PC-3 (cell line): ENCODE measurements around the gene KIN. TPM values are rescaled to one million over a fixed set of nuclear protein-coding genes. Genes with fewer than 3 reads are reported as not detected.
"Not testable (repeated sequence)": the region's sequence is repeated elsewhere in the genome, so short reads cannot be mapped to it uniquely, and the experiment has no call there.

Experiments used
- ATAC-seq: fragments of 200-7000 bp; cut with Tn5 transposase; 2 replicates; pipeline ENCODE4 v1.9.1; 2020; ENCODE audit warnings: mild to moderate bottlenecking, moderate library complexity
- BruUV-seq: library from RNA; stranded (reverse); fragments of 400-500 nt; replicated peaks from 2 replicates; lab custom pipeline; 2021; lab: Mats Ljungman, UMichigan
- CTCF ChIA-PET: fragments of 300-600 bp; sonication (Branson Sonifier 250); formaldehyde crosslinking; loops from one replicate; lab custom pipeline; 2022; ENCODE audit warnings: antibody characterized with exemption; lab: Charles Lee
- POLR2A ChIA-PET: fragments of 300-600 bp; sonication (Branson Sonifier 250); formaldehyde crosslinking; loops from one replicate; lab custom pipeline; 2022; ENCODE audit warnings: antibody characterized with exemption; ENCODE audit not compliant: unreplicated experiment; lab: Charles Lee
- DNase-seq: peaks from one replicate; pipeline ENCODE4 v3.0.0-alpha.2; 2015
- H2AFZ ChIP-seq: fragments of 300-600 bp; sonication (generic); 2 replicates; pipeline ENCODE4 v1.6.0; 2016; ENCODE audit warnings: antibody characterized with exemption, low read length
- H3F3A ChIP-seq: fragments of 300-600 bp; sonication (generic); one replicate; pipeline ENCODE4 v1.6.0; 2017; ENCODE audit warnings: antibody characterized with exemption, low read length, control low read depth, mild to moderate bottlenecking; ENCODE audit not compliant: unreplicated experiment
- H3K27ac ChIP-seq: fragments of 300-600 bp; sonication (generic); 2 replicates; pipeline ENCODE4 v1.5.1; 2016; ENCODE audit warnings: mild to moderate bottlenecking, low read length
- H3K27me3 ChIP-seq: fragments of 300-600 bp; sonication (generic); 2 replicates; pipeline ENCODE4 v1.6.1; 2016; ENCODE audit warnings: low read length, mixed read lengths
- H3K36me3 ChIP-seq: fragments of 300-600 bp; sonication (generic); 2 replicates; pipeline ENCODE4 v1.6.1; 2016; ENCODE audit warnings: low read depth, mixed run types, low read length, mixed read lengths
- H3K4me1 ChIP-seq: fragments of 300-600 bp; sonication (generic); 2 replicates; pipeline ENCODE4 v1.5.1; 2016; ENCODE audit warnings: low read length; ENCODE audit not compliant: insufficient read depth
- H3K4me2 ChIP-seq: fragments of 300-600 bp; sonication (generic); 2 replicates; pipeline ENCODE4 v1.6.0; 2016; ENCODE audit warnings: low read length
- H3K4me3 ChIP-seq: fragments of 300-600 bp; sonication (generic); 2 replicates; pipeline ENCODE4 v1.5.1; 2016; ENCODE audit warnings: mild to moderate bottlenecking, low read length, mixed read lengths
- H3K79me2 ChIP-seq: fragments of 300-600 bp; sonication (generic); 2 replicates; pipeline ENCODE4 v1.6.1; 2017; ENCODE audit warnings: low read length, mixed read lengths
- H3K9ac ChIP-seq: fragments of 300-600 bp; sonication (generic); 2 replicates; pipeline ENCODE4 v1.6.0; 2016; ENCODE audit warnings: mild to moderate bottlenecking, low read length
- H3K9me2 ChIP-seq: fragments of 300-600 bp; sonication (generic); replicated peaks from 2 replicates; pipeline ENCODE4 v1.6.1; 2016; ENCODE audit warnings: mixed run types, low read length, mixed read lengths
- H3K9me3 ChIP-seq: fragments of 300-600 bp; sonication (generic); 2 replicates; pipeline ENCODE4 v1.6.1; 2016; ENCODE audit warnings: low read length, mixed read lengths
- H4K20me1 ChIP-seq: fragments of 300-600 bp; sonication (generic); 2 replicates; pipeline ENCODE4 v1.6.1; 2016; ENCODE audit warnings: low read length, mixed read lengths
- EZH2 ChIP-seq: fragments of 300-600 bp; sonication (generic); IDR thresholded peaks from one replicate; pipeline ENCODE4 v1.6.1; 2017; ENCODE audit warnings: antibody characterized with exemption, mild to moderate bottlenecking, low read length; ENCODE audit not compliant: unreplicated experiment
- EZH2phosphoT487 ChIP-seq: fragments of 300-600 bp; sonication (generic); IDR thresholded peaks from 2 replicates; pipeline ENCODE4 v1.6.1; 2018; ENCODE audit warnings: mild to moderate bottlenecking, antibody characterized with exemption, low read length, borderline replicate concordance
- intact Hi-C: fragments of 100-400 bp; cut with micrococcal nuclease; formaldehyde crosslinking; loops from 2 replicates; pipeline ENCODE4 v1.9.0; 2023
- total RNA-seq: library from RNA; depleted of rRNA; stranded (reverse); fragments of >200 nt; gene quantifications from 2 replicates; pipeline ENCODE4 v1.2.3, GENCODE V29; 2014
- TF ChIP-seq, protein P1 (sequence below): fragments of 300-600 bp; sonication (generic); conservative IDR thresholded peaks from 2 replicates; pipeline ENCODE4 v1.5.1; 2017; ENCODE audit warnings: antibody characterized with exemption, low read depth, mild to moderate bottlenecking, low read length

KIN gene
- total RNA-seq, 1 experiment from 2014 or later = 2.4 TPM

GRCh38 chr10:7817984-7818294 is 30.1 kb upstream of the KIN start:
- TF ChIP-seq EZH2 (no peak), EZH2phosphoT487 (no peak)
- TF ChIP-seq, protein P1, sequence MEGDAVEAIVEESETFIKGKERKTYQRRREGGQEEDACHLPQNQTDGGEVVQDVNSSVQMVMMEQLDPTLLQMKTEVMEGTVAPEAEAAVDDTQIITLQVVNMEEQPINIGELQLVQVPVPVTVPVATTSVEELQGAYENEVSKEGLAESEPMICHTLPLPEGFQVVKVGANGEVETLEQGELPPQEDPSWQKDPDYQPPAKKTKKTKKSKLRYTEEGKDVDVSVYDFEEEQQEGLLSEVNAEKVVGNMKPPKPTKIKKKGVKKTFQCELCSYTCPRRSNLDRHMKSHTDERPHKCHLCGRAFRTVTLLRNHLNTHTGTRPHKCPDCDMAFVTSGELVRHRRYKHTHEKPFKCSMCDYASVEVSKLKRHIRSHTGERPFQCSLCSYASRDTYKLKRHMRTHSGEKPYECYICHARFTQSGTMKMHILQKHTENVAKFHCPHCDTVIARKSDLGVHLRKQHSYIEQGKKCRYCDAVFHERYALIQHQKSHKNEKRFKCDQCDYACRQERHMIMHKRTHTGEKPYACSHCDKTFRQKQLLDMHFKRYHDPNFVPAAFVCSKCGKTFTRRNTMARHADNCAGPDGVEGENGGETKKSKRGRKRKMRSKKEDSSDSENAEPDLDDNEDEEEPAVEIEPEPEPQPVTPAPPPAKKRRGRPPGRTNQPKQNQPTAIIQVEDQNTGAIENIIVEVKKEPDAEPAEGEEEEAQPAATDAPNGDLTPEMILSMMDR = no peak
- Histone ChIP-seq H3K9me2 (no peaks in the 10 kb centered on the region), H3K36me3 (no peaks in the 10 kb centered on the region), H3K9me3 (no peaks in the 10 kb centered on the region), H3K27ac (no peak overlapping the region), H3K4me1 (peaks cover 8% of the 10 kb centered on the region; the same call in 1 of the 2 replicates), H2AFZ (peak overlapping the region; percentile 95), H3K4me3 (peak overlapping the region; percentile 86), H3K79me2 (peaks cover 22% of the 10 kb centered on the region), H3K4me2 (peak overlapping the region; percentile 89), H4K20me1 (no peaks in the 10 kb centered on the region), H3K27me3 (no peaks in the 10 kb centered on the region), H3K9ac (peak overlapping the region; percentile 61), H3F3A (no peaks in the 10 kb centered on the region)
- POLR2A ChIA-PET = interaction anchor here (0.7 kb wide), 1 partner anchor 584 kb away, joined by 8 read pairs; no protein-coding TSS in a partner anchor
- BruUV-seq = TSS peak; percentile 88
- no peak for DNase-seq
- CTCF ChIA-PET = interaction anchor here (1.4 kb wide), 1 partner anchor 30 kb away, joined by 5 read pairs; the partner anchor contains the start of genes ATP5F1C and KIN
- intact Hi-C loops = loop anchor here (2.0 kb wide), 1 partner anchor 29 kb away; the partner anchor contains the start of gene ATP5F1C
- ATAC-seq = peak; percentile 26

GRCh38 chr10:7817576-7817975 is 29.8 kb upstream of the KIN start:
- BruUV-seq = no TSS peak

DNA sequence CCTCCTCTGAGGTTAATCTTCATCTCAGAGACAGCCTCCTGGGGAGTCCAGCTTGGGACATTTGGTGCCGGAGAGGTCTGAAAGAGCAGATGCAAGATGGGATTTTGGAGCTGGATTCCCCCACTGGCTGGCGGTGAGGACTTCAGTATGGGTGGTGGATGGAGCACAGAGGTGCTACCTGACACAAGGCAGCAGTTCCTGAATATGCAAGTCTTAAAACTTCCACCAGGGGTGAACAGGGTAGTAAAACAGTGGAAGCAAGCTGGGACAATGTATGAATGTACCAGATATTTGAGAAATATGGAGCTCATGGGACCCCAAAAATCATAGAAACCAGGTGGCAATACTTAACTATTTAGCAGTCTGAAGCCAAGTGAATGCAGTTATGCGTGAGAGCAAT is 25.7 kb upstream of the KIN start:
- Histone ChIP-seq H2AFZ (no peak overlapping the region), H3K27me3 (no peaks in the 10 kb centered on the region), H3K9me2 (no peaks in the 10 kb centered on the region), H3K9me3 (no peaks in the 10 kb centered on the region), H3K36me3 (no peaks in the 10 kb centered on the region), H4K20me1 (no peaks in the 10 kb centered on the region), H3K4me3 (no peak overlapping the region), H3K4me2 (no peak overlapping the region), H3K27ac (no peak overlapping the region), H3F3A (no peaks in the 10 kb centered on the region), H3K79me2 (0 out of 2 replicates have a peak, but pooled peaks cover under 1% of the 10 kb centered on the region), H3K9ac (no peak overlapping the region), H3K4me1 (no peaks in the 10 kb centered on the region)
- no peak for DNase-seq
- ATAC-seq = no peak
- CTCF ChIA-PET = no interaction called here
- BruUV-seq = no TSS peak
- intact Hi-C loops = no loop called here
- TF ChIP-seq EZH2phosphoT487 (no peak), EZH2 (no peak)
- TF ChIP-seq, protein P1 = no peak
- POLR2A ChIA-PET = no interaction called here

More at GRCh38 chr10:7817576-7817975, 29.8 kb upstream of the KIN start:
- Histone ChIP-seq H3K4me3 (peak overlapping the region; percentile 86), H3K4me1 (peaks cover 8% of the 10 kb centered on the region; the same call in 1 of the 2 replicates), H3K27ac (no peak overlapping the region), H4K20me1 (no peaks in the 10 kb centered on the region), H3K79me2 (peaks cover 22% of the 10 kb centered on the region), H3K9me2 (no peaks in the 10 kb centered on the region), H3K27me3 (no peaks in the 10 kb centered on the region), H3F3A (no peaks in the 10 kb centered on the region), H3K9me3 (no peaks in the 10 kb centered on the region), H3K4me2 (peak overlapping the region; percentile 89), H2AFZ (peak overlapping the region; percentile 95), H3K9ac (peak overlapping the region; percentile 61), H3K36me3 (no peaks in the 10 kb centered on the region)
- POLR2A ChIA-PET = interaction anchor here (0.7 kb wide), 1 partner anchor 585 kb away, joined by 8 read pairs; no protein-coding TSS in a partner anchor
- ATAC-seq (no peak), DNase-seq (no peak)
- CTCF ChIA-PET = interaction anchor here (1.4 kb wide), 1 partner anchor 30 kb away, joined by 5 read pairs; the partner anchor contains the start of genes ATP5F1C and KIN
- TF ChIP-seq EZH2 (no peak), EZH2phosphoT487 (no peak)
- TF ChIP-seq, protein P1 = no peak
- intact Hi-C loops = no loop called here

GRCh38 chr10:7811743-7812142 is 23.9 kb upstream of the KIN start:
- H3K36me3 ChIP-seq, H3K4me3 ChIP-seq, H3K27ac ChIP-seq, H3K27me3 ChIP-seq, H4K20me1 ChIP-seq, H3K4me2 ChIP-seq, H3K9me2 ChIP-seq, BruUV-seq, H2AFZ ChIP-seq, H3K79me2 ChIP-seq, CTCF ChIA-PET, POLR2A ChIA-PET, H3F3A ChIP-seq, DNase-seq, H3K9me3 ChIP-seq, H3K4me1 ChIP-seq, intact Hi-C loops, ATAC-seq, H3K9ac ChIP-seq: not testable (repeated sequence)
